HEK293T (cell line): ENCODE measurements around the gene MYOF.
"Not testable (repeated sequence)": the region's sequence is repeated elsewhere in the genome, so short reads cannot be mapped to it uniquely, and the experiment has no call there.

Experiments used
- CTCF ChIA-PET: fragments of 350-600 bp; formaldehyde crosslinking; extraction: SDS; loops from one replicate; lab custom pipeline; 2021; ENCODE audit warnings: antibody characterized with exemption, inconsistent platforms; lab: Yijun Ruan, JAX
- POLR2A ChIA-PET: fragments of 350-600 bp; formaldehyde crosslinking; extraction: SDS; loops from one replicate; lab custom pipeline; 2020; ENCODE audit warnings: antibody characterized with exemption, inconsistent platforms; lab: Yijun Ruan, JAX
- DNase-seq: peaks from one replicate; pipeline ENCODE4 v3.0.0; 2012; ENCODE audit warnings: mixed read lengths; ENCODE audit errors: extremely low spot score
- ARNT ChIP-seq: fragments of 450-650 bp; IDR thresholded peaks from 2 replicates; pipeline ENCODE4 v1.6.1; 2017; ENCODE audit warnings: mild to moderate bottlenecking
- BHLHE40 ChIP-seq: fragments of 450-650 bp; IDR thresholded peaks from 2 replicates; pipeline ENCODE4 v1.6.1; 2016; ENCODE audit warnings: mild to moderate bottlenecking, moderate library complexity, borderline replicate concordance
- CTBP1 ChIP-seq: fragments of 450-650 bp; IDR thresholded peaks from 2 replicates; pipeline ENCODE4 v1.6.1; 2016; ENCODE audit warnings: borderline replicate concordance
- ELF4 ChIP-seq: fragments of 450-650 bp; IDR thresholded peaks from 2 replicates; pipeline ENCODE4 v1.6.1; 2017; ENCODE audit warnings: antibody characterized with exemption
- FOXA1 ChIP-seq: fragments of 450-650 bp; IDR thresholded peaks from 2 replicates; pipeline ENCODE4 v1.6.1; 2016; ENCODE audit warnings: mild to moderate bottlenecking
- FOXK2 ChIP-seq: fragments of 450-650 bp; IDR thresholded peaks from 2 replicates; pipeline ENCODE4 v1.6.1; 2016; ENCODE audit warnings: mild to moderate bottlenecking
- FOXM1 ChIP-seq: fragments of 450-650 bp; IDR thresholded peaks from 2 replicates; pipeline ENCODE4 v1.6.1; 2017; ENCODE audit warnings: mild to moderate bottlenecking, borderline replicate concordance
- HDGF ChIP-seq: fragments of 450-650 bp; IDR thresholded peaks from 2 replicates; pipeline ENCODE4 v1.6.1; 2017; ENCODE audit warnings: antibody characterized with exemption, borderline replicate concordance
- L3MBTL2 ChIP-seq: fragments of 450-650 bp; conservative IDR thresholded peaks from 2 replicates; pipeline ENCODE4 v1.6.1; 2016; ENCODE audit warnings: mild to moderate bottlenecking
- LEF1 ChIP-seq: fragments of 450-650 bp; IDR thresholded peaks from 2 replicates; pipeline ENCODE4 v1.6.1; 2017; ENCODE audit warnings: mild to moderate bottlenecking, borderline replicate concordance
- NFRKB ChIP-seq: fragments of 450-650 bp; IDR thresholded peaks from 2 replicates; pipeline ENCODE4 v1.6.1; 2016; ENCODE audit warnings: mild to moderate bottlenecking, moderate library complexity
- SP1 ChIP-seq: fragments of 450-650 bp; IDR thresholded peaks from 2 replicates; pipeline ENCODE4 v1.6.1; 2017
- SUZ12 ChIP-seq: fragments of 450-650 bp; IDR thresholded peaks from 2 replicates; pipeline ENCODE4 v1.6.1; 2016; ENCODE audit warnings: mild to moderate bottlenecking
- TARDBP ChIP-seq: fragments of 450-650 bp; IDR thresholded peaks from 2 replicates; pipeline ENCODE4 v1.6.1; 2016
- ZNF384 ChIP-seq: fragments of 450-650 bp; IDR thresholded peaks from 2 replicates; pipeline ENCODE4 v1.6.1; 2016
- TF ChIP-seq, protein P1 (sequence below): fragments of 450-650 bp; IDR thresholded peaks from 2 replicates; pipeline ENCODE4 v1.6.1; 2016

The MYOF gene

DNA sequence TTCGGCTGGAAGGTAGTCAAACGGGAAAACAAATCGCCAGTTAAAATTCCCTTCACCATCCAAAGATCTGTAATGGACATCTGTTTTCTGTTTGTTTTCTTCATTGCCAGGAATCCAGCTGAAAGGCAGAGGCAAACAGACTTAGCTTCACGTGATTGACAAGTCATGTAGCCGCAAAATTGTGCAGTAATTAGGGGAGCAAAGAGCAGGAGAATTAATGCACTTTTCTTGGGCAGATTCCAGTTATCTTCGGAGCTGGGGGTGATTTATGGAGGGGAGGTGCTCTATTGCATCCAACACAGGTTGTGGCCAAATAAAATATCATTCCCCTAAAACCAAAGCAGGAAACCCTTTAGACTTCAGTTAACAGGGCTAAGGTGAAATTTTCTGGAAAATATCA is 162.2 kb downstream of the MYOF start:
- no peak for DNase-seq
- CTCF ChIA-PET = no interaction called here
- TF ChIP-seq TARDBP = no peak
- TF ChIP-seq ARNT = no peak
- TF ChIP-seq ELF4 = no peak
- TF ChIP-seq, protein P1, sequence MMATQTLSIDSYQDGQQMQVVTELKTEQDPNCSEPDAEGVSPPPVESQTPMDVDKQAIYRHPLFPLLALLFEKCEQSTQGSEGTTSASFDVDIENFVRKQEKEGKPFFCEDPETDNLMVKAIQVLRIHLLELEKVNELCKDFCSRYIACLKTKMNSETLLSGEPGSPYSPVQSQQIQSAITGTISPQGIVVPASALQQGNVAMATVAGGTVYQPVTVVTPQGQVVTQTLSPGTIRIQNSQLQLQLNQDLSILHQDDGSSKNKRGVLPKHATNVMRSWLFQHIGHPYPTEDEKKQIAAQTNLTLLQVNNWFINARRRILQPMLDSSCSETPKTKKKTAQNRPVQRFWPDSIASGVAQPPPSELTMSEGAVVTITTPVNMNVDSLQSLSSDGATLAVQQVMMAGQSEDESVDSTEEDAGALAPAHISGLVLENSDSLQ = 0 out of 2 replicates have a peak, but pooled peaks have one; percentile 10
- TF ChIP-seq L3MBTL2 = no peak
- POLR2A ChIA-PET = no interaction called here

DNA sequence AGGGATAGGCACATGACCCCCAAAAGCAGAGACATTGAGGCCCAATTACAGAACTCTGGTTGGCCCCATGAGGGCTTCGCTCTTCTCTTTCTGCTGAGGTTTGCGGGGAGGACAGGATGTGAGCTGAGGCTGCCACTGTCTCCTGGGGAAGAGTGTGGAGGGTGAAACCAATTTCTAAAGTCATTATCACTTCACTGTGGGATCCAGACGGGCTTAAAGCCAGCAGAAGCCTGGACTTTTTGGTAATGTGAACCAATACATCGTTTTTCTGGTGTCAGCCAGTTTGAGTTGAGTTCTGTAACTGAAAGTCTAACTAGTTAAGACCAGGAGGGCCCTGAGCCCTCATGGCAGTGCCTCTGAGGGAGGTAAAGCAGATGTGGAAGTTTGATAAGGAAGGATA is 163.0 kb downstream of the MYOF start:
- POLR2A ChIA-PET = no interaction called here
- TF ChIP-seq ZNF384 (no peak), FOXK2 (no peak), TARDBP (no peak), ARNT (no peak), ELF4 (no peak), BHLHE40 (no peak), NFRKB (no peak), LEF1 (no peak), FOXA1 (no peak), FOXM1 (no peak), SUZ12 (no peak)
- CTCF ChIA-PET = no interaction called here

DNA sequence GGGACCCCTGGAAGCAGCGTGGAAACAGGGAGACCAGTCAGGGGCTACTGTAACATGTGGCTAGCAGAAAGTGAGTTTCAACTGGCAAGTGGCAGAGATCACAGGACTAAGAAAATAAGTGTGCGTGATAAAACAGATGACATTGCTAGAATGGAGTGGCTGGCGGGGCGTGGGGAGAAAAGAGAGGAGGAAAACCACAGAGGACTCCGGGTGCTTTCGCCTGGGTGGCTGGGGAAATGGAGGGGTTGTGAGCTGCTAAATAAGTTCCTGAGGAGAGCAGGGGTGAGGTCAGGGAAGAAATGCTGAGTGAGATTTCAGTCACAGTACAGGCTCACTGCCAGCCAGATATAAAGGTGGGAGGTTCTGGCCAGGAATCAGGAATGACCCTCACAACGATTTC is 166.9 kb downstream of the MYOF start:
- POLR2A ChIA-PET = no interaction called here
- TF ChIP-seq TARDBP (no peak), NFRKB (no peak), L3MBTL2 (no peak), ELF4 (no peak), FOXA1 (no peak), BHLHE40 (no peak), FOXM1 (no peak), SP1 (no peak), CTBP1 (no peak)
- DNase-seq = no peak
- CTCF ChIA-PET = no interaction called here

More for the DNA sequence above, 163.0 kb downstream of the MYOF start:
- DNase-seq = no peak

DNA sequence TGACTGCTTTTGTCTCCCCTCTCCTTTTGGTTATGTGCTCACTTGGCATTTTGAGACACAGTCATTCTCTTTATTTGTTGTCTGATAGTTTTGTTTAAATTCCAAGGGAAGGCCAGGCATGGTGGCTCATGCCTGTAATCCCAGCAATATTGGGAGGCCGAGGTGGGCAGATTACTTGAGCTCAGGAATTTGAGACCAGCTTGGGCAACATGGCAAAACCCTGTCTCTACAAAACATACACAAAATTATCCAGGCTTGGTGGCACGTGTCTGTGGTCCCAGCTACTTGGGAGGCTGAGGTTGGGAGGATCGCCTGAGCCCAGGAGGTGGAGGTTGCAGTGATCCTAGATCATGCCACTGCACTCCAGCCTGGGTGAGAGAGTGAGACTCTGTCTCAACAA is 167.5 kb downstream of the MYOF start:
- POLR2A ChIA-PET, CTCF ChIA-PET: not testable (repeated sequence)

DNA sequence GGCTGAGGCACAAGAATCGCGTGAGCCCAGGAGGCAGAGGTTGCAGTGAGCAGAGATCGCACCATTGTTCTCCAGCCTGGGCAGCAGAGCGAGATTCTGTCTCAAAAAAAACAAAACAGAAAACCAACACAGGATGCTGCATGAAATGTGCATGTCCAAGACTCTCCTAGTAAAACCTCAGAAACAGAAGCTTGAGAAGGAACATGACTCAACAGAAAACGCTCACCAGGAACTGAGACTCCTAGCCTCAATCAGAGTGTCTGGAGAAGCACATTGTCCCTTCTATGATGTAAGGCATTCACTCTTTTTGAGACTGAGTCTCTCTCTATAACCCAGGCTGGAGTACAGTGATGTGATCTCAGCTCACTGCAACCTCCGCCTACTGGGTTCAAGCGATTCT is 168.3 kb downstream of the MYOF start:
- ChIA-PET CTCF (no interaction called here), POLR2A (no interaction called here)
- TF ChIP-seq FOXM1 (no peak), BHLHE40 (no peak), SUZ12 (no peak), HDGF (no peak), L3MBTL2 (no peak), ELF4 (no peak), ARNT (no peak), TARDBP (no peak), CTBP1 (no peak), NFRKB (no peak), LEF1 (no peak), FOXA1 (no peak), FOXK2 (no peak), SP1 (no peak)
- DNase-seq = no peak

More for the DNA sequence above, 167.5 kb downstream of the MYOF start:
- not testable (repeated sequence) for DNase-seq

DNA sequence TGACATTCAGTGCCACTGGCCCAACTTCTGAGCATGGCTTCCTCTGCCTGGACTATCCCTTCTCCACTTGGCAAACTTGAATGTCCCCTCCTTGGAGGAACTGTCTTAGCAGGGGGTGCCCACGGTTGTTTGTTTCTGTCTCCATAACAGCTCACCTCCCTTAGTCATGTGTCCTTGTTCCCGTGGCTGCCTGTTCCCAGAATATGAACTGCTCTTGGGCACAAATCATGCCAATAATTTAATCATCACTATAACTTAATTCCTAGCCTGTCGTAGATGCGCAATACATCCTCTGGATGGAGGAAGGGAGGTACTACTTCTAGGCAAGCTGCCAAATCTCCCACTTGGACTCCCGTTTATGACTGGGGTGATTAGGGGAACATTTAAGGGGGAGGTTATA is 173.1 kb downstream of the MYOF start:
- TF ChIP-seq LEF1 = no peak
- ChIA-PET CTCF (no interaction called here), POLR2A (no interaction called here)
- DNase-seq = no peak

DNA sequence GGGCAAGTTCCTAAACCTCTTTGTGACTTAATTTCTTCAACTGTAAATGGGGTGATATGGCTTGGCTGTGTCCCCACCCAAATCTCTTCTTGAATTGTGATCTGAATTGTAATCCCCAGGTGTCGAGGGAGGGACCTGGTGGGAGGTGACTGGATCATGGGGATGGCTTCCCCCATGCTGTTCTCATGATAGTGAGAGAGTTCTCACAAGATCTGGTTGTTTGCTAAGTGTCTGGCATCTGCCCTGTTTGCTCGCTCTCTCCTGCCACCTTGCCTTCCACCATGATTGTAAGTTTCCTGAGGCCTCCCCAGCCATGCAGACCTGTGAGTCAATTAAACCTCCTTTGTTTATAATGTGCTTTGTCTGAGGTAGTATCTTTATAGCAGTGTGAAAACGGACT is 177.0 kb downstream of the MYOF start:
- ChIA-PET POLR2A (no interaction called here), CTCF (interaction anchor here (0.6 kb wide), 1 partner anchor 623 kb away, joined by 4 read pairs; no protein-coding TSS in a partner anchor)
- TF ChIP-seq ELF4 (no peak), TARDBP (no peak), LEF1 (no peak), HDGF (no peak), NFRKB (no peak), L3MBTL2 (no peak), ARNT (no peak)
- DNase-seq = no peak

DNA sequence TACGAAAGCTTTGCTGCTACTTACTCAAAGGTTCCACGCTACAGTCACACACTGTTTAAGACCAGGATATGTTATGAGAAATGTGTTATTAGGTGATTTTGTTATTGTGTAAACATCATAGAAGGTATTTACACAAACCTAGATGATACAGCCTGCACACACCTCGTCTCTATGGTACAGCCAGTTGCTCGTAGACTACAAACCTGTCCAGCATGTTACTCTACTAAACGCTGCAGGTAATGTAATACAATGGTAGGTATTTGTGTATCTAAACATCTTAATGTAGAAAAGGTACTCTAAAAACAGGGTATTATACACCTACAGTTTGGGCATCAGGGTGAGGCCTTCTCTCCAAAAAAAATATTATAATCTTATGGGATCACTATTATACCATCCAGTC is 181.2 kb downstream of the MYOF start:
- ChIA-PET CTCF (no interaction called here), POLR2A (no interaction called here)
- no peak for DNase-seq
- no peak for TF ChIP-seq LEF1

DNA sequence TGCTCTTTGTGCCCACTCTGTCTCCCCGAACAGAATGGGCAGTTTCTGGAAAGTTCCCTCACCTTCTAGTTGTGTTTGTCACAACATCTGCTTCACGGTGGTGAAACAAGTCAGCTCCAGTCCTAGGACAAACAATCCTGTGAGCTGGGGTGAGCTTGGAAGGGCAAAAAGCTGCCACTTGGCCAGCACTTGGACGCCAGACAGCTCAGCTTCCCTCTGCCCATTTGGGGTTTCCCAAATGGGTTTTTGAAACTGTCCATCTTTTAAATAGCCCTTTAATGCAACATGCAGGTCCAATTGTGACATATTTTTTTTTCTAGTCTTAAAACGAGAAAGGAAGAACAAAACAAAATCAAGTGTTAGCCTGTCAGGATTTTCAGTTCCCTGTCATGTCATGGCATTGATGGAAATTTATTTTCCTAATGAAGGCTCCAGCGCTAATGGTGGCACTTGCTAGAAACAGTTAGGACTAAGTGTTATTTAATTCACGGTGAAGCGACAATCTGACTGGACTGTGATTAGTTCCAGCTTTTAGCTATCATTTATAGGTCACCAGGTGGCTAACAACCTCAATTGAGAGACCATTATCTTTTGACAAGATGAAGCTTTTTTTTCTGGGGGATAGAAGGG is 181.7 kb downstream of the MYOF start:
- POLR2A ChIA-PET = no interaction called here
- DNase-seq = no peak
- no peak for TF ChIP-seq SP1
- TF ChIP-seq HDGF = no peak
- no peak for TF ChIP-seq FOXM1
- no peak for TF ChIP-seq NFRKB
- CTCF ChIA-PET = no interaction called here
